ENCODE data around the gene ULK1.
"Not testable (repeated sequence)": the region's sequence is repeated elsewhere in the genome, so short reads cannot be mapped to it uniquely, and the experiment has no call there.

The ULK1 gene

DNA sequence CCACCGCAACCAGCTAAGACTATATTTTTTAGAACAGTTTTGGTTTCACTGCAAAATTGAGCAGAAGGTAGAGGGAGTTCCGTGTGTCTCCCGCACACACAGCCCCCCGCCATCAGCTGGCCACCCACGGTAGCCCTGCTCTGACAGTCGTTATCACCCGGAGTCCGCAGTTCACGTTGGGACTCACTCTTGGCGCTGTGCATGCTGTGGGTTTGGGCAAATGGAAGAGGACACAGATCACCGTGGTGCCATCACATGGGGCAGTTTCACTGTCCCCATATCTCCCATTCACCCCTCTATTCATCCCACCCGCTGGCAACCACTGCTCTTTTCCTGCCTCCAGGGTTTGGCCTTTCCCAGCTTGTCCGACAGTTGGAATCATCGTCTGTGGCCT is 31.8 kb upstream of the ULK1 start:
- no peak for DNase-seq

DNA sequence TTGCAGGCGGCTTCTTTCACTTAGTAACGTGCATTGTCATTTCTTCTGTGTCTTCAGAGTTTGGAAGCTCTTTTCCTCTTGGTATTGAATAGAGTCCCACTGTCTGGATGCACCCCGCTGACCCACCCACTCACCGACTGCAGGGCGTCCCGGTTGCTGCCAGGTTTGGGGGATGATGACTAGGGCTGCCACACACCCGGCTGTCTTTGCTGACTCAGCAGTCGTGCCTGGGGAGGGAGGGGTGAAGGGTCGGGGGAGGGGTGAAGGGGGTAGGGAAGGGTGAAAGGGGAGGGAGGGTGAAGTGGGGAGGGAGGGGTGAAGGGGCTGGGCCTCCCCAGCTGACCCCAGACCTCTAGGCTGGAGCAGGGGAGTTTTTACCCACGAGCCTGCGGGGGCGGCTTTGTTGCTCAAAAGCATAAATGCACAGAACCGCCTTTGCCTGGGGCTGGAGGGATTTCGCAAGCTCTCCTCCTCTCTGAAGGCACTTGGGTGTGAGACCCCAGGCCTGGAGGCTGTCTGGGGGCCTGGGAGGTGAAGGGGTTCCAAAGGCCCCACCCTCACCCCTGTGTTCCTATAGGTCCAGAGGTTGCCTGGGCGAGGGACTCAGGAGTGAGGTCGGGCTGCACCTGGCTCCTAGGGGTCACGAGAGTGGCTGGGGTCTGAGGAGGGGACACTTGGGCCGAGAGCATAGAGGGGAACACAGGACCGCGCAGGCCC is 31.3 kb upstream of the ULK1 start:
- no peak for DNase-seq

DNA sequence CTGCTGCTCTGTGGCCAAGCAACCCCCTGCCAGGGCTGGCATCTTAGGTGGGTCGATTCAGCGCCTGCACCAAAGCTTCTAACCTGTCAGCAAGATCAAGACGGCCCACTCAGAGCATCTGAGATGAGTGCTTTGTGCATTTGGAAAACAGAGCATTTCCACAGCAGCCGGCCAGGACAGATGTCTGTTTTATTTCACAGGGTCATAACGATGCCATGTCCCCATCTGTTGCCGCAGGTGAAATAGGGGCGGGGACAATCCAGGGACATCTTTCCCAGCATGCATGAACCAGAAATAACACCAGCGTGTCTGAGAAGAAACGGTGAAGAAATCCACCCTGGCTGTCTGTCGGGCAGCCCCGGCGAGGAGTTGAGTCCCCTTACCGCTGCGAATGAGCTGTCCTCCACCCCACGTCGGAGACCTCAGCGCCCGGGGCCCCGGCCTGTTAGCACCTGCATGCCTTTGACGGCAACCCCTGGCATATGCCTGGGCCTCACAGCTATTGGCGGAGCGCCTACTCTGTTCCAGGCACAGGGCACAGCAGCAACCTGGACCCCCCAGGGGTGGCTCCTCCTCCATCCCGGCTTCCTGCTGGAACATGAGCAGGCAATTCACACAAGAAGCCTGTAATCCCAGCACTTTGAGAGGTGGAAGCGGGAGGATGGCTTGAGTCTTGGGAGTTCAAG is 30.6 kb upstream of the ULK1 start:
- no peak for DNase-seq

DNA sequence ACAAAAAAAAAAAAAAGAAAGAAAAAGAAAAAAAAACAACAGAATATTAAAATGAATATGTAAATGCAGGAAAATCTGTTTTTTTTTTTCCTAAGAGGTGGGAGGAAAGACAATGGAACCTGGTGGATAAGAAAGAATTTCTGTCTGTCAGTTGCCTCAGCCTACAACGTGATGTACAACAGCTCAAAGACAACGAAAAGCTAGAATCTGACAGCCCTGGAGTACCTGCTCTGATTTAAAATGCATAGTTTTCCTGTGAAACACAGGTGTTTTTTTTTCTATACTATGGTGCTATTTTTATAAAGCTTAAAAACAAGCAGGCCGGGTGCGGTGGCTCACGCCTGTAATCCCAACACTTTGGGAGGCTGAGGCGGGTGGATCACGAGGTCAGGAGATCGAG is 30.0 kb upstream of the ULK1 start:
- DNase-seq, result no peak

DNA sequence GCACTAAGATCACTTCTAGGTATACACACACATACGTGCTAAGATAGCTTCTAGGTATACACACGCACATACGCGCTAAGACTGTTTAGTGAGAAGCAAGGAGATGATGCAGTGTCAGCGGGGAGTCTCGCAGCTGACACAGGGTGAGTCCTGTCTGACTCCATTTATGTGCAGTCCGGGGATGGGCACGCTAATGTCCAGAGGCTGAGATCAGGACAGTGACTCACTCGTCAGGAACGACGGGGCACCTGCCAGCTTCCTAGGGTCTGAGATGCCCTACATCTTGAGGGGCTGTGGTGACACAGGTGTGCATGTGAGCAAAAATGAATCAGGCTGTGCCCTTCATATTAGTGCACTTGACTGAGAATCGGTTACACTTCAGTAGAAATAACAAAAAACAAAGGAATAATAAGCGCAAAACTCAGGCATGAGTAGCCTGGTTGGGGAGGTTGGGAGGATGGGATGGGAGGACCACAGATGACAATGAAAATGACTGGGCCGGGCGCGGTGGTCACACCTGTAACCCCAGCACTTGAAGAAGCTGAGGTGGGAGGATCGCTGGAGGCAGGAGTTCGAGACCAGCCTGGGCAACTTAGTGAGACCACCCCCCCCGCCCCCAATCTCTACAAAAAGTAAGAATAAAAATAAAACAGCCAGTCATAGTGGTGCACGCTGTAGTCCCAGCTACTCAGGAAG is 29.1 kb upstream of the ULK1 start:
- DNase-seq, result no peak

DNA sequence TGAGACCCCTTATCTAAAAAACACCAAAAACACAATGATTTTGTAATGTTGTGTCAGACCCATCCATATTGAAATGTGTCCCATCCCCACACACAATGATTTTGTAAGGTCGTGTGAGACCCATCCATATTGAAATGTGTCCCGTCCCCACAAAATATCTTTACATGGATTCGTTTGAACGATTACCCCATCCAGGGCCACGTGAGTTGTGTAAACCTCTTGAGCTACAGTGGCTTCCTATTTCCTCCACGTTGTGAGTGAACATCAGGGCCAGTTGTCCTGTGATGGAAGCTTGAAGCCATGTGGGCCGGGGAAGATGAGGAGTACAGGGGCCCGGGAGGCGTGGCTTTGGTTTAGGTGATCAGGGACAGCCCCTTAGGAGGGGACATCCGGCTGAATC is 27.0 kb upstream of the ULK1 start:
- no peak for DNase-seq

DNA sequence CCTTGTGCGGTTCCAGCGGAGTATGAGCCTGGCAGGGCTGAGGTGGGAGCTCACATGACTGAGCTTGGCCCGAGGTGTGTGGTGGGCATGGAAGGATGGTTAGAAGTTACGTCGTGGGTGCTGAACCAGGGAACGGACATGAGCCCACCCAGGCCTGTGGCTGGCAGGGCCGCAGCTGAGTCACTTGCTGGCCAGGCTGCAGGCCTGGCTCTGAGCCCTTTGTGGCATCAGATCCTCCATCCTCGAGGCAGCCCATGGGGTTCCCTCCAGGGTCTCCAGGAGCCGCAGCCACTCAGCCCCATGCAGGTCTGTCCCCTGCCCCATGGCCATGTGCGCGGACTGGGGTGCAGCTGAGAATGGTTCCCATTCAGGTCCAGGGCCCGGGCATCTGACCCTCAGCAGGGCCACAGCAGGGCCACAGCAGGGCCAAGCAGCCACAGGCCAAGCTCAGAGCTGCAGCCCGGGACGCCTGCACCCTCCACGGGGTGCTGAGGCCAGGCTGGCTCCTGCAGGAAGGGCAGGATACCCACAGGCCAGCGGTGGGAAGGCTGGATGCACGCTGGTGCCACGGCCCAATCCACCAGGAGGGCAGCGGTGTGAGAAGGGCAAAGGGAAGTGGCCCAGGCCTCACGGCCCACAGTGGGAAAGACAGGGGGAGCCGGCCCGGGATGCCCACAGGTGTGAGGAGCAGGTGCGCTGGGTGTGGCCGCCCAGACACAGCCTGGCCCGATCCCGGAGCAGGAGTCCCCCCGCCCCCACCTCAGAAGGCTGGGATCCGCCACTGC is 26.3 kb upstream of the ULK1 start:
- no peak for DNase-seq

DNA sequence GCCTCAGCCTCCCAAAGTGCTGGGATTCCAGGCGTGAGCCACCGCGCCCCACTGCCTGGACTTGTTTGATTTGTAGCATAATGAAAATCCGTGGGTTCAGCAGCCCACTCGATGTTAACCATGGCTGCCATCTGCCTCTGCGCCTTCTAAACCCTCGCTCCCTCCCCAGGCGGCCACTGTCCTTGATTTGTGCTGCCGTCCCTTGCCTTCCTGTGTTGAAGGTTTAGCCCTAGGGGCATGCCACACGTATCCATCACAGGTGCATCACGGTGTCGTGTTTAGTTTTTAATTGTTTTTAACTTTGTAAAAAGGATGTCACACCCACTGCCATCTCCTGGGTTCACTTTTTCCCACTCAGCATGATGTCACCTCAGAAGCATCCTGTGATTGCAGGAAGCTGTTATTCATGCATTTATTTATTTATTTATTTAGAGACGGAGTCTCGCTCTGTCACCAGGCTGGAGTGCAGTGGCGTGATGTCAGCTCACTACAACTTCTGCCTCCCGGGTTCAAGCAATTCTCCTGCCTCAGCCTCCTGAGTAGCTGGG is 24.5 kb upstream of the ULK1 start:
- no peak for DNase-seq

DNA sequence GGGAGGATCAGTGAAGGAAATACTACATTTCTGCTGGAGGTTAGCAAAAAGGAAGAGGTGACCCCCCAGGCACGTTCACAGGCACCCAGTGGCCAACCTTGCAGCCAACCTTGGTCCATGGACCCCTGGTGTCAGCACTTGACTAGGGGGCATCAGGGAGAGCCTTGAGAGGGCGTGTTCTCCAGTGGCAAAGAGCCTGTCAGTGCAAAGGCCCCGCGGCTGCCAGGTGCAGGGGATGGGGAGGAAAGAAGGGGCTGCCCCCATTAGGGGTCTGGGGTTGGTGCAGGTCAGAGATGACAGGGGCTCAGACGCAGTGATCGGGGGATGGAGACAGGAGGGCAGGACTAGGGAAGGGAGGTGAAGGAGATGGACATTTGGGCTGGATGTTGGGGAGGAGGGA is 22.7 kb upstream of the ULK1 start:
- DNase-seq, result no peak

DNA sequence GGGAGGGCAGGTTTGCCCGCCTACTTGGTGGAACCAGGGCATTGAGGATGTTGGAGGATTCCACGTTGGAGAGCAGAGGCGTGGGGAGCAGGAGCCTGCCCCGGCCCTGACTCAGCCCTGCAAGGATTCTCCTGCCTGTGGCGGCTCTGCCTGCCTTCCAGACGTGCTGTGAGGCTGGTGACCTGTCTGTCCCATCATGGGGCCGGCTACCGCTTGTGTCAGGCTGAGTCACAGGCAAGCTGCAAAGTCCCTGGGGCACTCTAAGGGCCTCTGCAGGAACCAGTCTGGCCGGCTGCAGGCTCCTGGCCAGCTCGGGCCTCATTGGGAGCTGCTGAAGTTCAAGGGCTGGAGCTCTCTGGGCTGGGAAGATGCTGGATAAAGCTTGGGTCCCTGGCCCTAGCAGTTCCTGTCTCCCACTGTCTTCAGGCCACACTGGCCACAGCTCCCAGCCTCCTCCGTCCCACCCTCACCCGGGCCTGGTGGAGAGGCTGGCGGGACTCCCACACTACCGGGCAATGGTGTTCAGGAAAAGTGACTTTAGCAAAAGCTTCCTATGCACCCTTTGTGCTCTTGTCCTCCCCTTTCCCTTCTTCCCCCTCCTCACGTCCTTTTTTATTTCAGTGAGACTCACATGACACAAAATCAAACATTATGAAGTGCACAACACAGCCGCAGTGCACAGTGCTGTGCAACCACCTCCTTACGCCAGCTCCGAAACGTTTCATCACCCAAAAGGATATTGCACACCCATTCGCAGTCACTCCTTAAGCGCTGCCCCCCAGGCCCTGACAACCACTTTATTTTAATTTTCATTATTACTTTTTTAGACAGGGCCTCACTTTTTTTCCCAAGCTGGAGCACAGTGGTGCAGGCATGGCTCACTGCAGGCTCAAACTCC is 22.0 kb upstream of the ULK1 start:
- DNase-seq, result no peak

DNA sequence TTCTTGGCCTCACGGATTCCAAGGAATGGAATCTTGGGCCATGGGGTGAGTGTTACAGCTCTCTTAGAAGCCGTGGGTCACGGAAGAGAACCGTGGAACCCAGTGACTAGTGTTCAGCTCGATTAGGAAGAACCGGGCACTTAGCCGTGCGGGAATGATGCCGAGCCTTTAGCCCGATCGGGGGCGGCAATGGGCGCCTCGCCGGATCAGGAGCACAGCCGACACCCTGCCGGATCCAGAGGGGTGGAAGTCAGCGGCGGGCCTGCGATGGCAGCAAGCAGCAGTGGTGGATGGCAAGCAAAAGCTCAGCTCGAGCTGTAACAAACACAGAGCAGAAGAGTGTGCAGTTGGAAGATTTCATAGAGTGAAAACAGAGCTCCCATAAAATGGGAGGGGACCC is 21.1 kb upstream of the ULK1 start:
- DNase-seq, result no peak

DNA sequence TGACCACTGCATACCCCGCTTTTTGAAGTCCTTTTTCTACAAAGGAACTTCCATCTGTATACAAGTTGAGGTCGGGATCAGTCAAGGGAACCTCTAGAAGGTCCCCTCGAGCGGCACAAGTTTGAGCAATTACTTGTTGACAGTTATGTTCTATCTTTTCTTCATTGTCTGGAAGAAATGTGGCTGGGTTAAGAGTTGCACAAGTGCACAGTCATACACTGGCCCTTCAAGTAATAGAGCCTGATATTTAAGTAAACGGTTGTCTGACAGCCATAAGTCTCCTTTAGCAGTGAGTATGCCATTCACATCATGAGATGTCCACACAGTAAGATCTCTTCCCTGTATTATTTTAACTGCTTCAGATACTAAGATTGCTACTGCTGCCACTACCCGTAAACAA is 19.4 kb upstream of the ULK1 start:
- not testable (repeated sequence) for DNase-seq

DNA sequence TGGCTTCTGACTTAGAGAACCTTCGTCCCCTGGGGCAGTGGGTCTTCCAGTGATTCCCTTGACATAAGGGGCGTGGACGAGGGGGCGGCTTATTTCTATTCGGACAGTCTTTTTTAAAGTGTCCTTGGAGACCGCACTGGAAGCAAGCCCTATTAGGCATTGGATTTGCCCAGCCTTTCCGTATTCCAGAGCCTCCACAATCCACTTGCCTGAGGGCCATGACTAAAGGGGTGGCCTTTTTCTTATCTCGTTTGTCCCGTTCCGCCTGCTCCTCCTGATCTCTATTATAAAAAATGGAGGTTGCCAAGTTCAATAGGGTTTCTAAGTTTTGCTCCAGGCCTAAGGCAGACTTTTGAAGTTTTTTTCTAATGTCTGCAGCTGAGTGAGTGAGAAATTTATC is 17.2 kb upstream of the ULK1 start:
- DNase-seq, result not testable (repeated sequence)

DNA sequence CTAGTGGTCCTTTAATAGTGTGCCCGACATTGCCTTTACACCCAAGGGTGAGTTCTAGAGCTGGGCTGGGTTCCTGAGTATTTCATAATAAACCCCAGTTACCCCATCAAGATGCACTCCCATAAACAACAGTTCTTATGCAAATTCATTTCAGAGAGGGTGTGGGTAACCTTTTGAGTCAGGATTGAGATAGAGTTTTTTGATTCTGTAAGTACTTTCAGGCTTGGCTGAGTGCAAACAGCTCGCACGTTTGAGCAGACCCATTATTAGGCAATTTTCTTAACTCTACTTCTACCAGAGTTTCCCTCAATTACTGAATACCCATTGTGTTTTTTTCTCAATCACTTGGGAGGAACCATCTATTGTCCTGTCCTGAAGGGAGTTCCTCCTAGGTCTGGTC is 16.0 kb upstream of the ULK1 start:
- DNase-seq, result not testable (repeated sequence)

DNA sequence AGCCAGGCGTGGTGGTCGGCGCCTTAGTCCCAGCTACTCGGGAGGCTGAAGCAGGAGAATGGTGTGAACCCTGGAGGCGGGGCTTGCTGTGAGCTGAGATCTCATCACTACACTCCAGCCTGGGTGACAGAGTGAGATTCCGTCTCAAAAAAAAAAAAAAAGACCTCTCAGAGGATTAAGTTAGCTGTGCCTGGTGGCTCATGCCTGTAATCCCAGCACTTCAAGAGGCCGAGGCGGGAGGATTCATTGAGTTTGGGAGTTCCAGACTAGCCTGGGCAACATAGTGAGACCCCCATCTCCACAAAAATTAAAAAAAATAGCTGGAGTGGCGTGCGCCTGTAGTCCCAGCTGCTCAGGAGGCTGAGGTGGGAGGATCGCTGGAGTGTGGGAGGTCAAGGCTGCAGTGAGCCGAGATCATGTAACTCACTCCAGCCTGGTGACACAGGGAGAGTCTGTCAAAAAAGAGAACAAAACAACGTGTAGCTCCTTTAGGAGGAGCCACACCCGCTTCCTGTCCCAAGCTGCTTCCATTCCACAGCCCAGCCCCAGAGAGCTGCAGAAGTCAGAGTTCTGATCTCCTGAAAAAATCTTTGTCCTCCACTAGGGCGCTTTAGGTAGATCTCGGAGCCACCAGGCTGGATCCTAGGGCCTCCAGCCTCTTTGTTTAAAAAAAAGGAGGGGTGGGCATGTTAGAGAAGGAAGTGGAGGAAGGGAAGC is 11.5 kb upstream of the ULK1 start:
- no peak for DNase-seq

DNA sequence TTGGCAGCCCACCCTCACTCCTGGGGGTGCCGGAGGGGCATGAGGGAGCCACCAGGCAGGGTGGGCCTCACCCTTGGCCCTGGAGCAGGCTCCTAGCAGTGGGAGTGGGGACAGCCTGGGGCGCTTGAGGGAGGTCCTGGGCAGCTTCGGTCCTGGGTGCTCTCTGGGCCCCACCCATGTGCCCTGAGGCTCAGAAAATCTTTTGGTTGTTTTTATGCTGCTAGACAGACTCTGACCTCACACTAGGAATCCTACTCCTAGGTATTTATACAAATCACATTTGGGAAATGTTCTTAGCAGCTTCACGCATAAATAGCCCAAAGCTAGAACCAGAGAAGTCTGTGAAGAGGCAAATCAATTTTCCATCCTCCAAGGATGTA is 10.9 kb upstream of the ULK1 start:
- no peak for DNase-seq

DNA sequence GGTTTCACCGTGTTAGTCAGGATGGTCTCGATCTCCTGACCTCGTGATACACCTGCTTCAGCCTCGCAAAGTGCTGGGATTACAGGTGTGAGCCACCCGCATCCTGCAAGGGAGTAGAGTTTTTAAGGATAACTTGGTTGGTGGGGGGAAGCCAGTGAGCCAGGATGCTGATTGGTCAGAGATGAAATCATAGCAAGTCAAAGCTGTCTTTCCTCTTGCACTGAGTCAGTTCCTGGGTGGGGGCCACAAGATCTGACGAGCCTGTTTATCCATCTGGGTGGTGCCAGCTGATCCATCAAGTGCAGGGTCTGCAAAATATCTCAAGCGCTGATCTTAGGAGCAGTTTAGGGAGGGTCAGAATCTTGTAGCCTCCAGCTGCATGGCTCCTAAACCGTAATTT is 9.3 kb upstream of the ULK1 start:
- DNase-seq, result not testable (repeated sequence)

DNA sequence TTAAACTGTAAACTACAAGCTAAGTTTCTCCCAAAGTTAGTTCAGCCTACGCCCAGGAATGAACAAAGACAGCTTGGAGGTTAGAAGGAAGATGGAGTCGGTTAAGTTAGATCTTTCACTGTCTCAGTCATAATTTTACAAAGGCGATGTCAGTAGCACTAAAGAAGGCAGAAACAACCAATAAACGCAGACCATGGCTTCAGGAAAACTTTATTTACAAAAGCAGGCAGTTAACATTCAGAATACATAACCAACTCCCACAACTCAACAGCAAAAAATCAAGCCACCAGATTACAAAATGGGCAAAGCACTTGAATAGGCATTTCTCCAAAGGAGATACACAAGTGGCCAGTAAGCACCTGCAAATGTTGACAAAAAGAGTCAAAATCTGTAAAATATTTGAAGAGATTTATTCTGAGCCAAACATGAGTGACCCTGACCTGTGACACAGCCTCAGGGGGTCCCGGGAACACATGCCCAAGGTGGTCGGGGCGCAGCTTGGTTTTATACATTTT is 8.8 kb upstream of the ULK1 start:
- no peak for DNase-seq

DNA sequence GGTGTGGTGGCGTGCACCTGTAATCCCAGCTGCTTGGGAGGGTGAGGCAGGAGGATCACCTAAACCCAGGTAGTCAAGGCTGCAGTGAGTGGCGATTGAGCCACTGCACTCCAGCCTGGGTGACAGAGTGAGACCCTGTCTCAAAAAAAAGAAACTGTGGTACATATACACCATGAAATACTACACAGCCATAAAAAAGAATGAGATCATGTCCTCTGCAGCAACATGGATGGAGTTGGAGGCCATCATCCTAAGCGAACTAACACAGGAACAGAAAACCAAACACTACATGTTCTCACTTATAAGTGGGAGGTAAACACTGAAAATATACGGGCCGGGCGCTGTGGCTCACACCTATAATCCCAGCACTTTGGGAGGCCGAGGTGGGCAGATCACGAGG is 2.7 kb upstream of the ULK1 start:
- DNase-seq, result not testable (repeated sequence)

DNA sequence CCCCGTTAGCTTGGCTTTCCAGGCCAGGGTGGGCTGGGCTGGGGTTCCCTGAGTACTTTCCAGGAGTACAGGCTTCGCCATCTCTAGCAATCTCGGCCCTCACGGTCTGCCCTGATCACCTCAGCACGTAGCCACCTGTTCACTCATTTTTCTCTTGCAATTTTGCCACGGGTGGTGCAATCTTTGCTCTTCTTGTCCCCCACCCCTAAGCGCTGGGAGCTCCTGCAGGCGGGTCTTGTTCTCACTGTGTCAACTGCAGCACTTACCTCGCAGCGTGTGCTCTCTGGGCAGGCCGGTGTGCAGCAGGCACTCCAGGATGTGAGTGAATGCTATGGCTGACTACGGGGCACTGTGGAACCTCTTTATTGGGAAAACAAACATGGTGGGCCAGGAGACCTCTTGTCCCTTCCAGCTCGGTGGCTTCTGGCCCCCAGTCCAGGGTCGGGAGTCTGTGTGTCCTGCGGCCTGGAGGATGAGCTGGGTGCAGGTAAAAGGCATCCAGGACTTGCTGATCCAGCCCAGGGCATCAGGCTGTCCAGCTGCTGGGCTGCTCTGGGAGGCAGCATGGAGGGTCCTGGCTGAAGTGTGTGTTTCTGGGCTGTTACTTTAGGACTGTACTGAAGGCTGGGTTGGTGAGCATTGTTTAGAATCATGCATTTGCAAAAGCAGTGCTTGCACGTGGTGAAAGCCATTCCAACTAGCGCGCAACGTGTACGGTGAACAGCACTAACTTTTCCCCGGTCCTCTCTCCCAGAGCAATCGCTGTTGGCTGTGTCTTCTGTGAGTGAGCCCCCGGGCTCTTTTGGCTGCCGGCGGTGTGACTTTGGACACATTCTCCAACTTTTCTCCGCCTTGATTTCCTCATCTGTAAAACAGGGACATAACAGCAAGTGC is 1.5 kb upstream of the ULK1 start:
- no peak for DNase-seq
